Testis (tissue), 3 donors: Measurements from ENCODE around the gene NPR2. TPM values are rescaled to one million over a fixed set of nuclear protein-coding genes. Genes with fewer than 3 reads are reported as not detected.

Experiments
- DNase-seq: peaks from one replicate; pipeline ENCODE4 v3.0.0-alpha.2; 2019
- H3K27ac ChIP-seq, 2 donors: fragments of 200-600 bp; sonication (generic); one replicate each; pipeline ENCODE4 v1.5.1; 2019
- H3K27me3 ChIP-seq: fragments of 200-600 bp; sonication (generic); one replicate; pipeline ENCODE4 v1.5.1; 2019
- H3K36me3 ChIP-seq: fragments of 200-600 bp; sonication (generic); one replicate; pipeline ENCODE4 v1.5.1; 2017; ENCODE audit warnings: low read depth; ENCODE audit errors: missing control alignments
- H3K4me1 ChIP-seq: fragments of 200-600 bp; sonication (generic); one replicate; pipeline ENCODE4 v1.5.1; 2019
- H3K4me3 ChIP-seq, 2 donors: fragments of 200-600 bp; sonication (generic); one replicate each; pipeline ENCODE4 v1.5.1; 2017 to 2019
- H3K9me3 ChIP-seq: fragments of 200-600 bp; sonication (generic); one replicate; pipeline ENCODE4 v1.5.1; 2017
- POLR2A ChIP-seq: fragments of 450-650 bp; IDR thresholded peaks from one replicate; pipeline ENCODE4 v1.6.1; 2017; ENCODE audit warnings: antibody characterized with exemption, mild to moderate bottlenecking, moderate library complexity
- WGBS, 2 donors: methylation state at CpG; one replicate each; pipeline ENCODE4 v1.1.5; 2018; 5-methylcytosine and 5-hydroxymethylcytosine counted together
- intact Hi-C: fragments of 100-400 bp; cut with DNase I; formaldehyde crosslinking; loops from one replicate; pipeline ENCODE4 v1.15.1; 2023; ENCODE audit warnings: low total_unique reads
- polyA plus RNA-seq: library from polyadenylated mRNA; stranded (reverse); fragments of 350-450 nt; fragmentation: Illumina TruSeq; extraction: RNeasy Lipid Tissue Mini Kit (QIAGEN cat#74804); gene quantifications from one replicate; pipeline ENCODE4 v1.2.3, GENCODE V29; 2014; ENCODE audit warnings: low read depth, low replicate concordance; ENCODE audit not compliant: insufficient read depth
- total RNA-seq, 2 donors: library from RNA; depleted of rRNA; stranded (reverse); fragments of >200 nt; gene quantifications; one replicate each; pipeline ENCODE4 v1.2.3, GENCODE V29; 2016
- TF ChIP-seq, protein P1 (sequence below), 3 experiments: fragments of 450-650 bp in 2 of 3; fragments of 200-600 bp in 1 of 3; sonication (generic) in 1 of 3; IDR thresholded peaks; one replicate each; pipeline ENCODE4 v1.5.1; 2016 to 2019; ENCODE audit warnings: antibody characterized with exemption in 3 of 3, mild to moderate bottlenecking in 2 of 3, moderate library complexity in 1 of 3

NPR2 gene
- total and polyA plus RNA-seq, 3 donors from 2014 or later: 16.1 to 23.4 (median 18.5) TPM

DNA sequence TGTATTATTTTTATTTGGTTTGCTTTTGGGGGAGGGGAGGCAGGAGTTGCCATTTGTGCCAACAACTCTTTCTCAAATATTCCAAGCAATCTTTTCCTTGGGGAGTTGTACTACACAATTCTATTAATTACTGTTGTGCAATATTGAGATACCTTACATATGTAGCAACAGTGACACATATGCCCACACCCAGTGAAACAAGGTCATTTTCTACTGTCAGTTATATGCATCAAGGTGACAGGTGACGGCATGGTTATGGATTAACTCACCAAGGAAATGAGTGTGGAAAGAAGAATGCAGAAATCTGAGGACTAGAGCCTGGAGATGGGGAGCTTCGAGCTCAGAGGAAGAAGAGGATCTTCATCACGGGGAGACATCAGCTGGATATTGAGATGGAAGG lies 19.4 kb upstream of the NPR2 start:
- peaks cover 25% of the 10 kb centered on the region for H3K4me1 ChIP-seq
- H3K27ac ChIP-seq: no peak overlapping the region
- H3K36me3 ChIP-seq: no peaks in the 10 kb centered on the region
- no peaks in the 10 kb centered on the region for H3K27me3 ChIP-seq
- WGBS, 2 donors: 84 to 93% methylated on average over 3 of the region's 3 CpGs
- intact Hi-C loops: no loop called here
- TF ChIP-seq POLR2A: no peak
- TF ChIP-seq, protein P1, sequence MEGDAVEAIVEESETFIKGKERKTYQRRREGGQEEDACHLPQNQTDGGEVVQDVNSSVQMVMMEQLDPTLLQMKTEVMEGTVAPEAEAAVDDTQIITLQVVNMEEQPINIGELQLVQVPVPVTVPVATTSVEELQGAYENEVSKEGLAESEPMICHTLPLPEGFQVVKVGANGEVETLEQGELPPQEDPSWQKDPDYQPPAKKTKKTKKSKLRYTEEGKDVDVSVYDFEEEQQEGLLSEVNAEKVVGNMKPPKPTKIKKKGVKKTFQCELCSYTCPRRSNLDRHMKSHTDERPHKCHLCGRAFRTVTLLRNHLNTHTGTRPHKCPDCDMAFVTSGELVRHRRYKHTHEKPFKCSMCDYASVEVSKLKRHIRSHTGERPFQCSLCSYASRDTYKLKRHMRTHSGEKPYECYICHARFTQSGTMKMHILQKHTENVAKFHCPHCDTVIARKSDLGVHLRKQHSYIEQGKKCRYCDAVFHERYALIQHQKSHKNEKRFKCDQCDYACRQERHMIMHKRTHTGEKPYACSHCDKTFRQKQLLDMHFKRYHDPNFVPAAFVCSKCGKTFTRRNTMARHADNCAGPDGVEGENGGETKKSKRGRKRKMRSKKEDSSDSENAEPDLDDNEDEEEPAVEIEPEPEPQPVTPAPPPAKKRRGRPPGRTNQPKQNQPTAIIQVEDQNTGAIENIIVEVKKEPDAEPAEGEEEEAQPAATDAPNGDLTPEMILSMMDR (IDR thresholded peaks at IDR 0.05): no peak
- no peaks in the 10 kb centered on the region for H3K9me3 ChIP-seq
- DNase-seq: no peak
- H3K4me3 ChIP-seq: no peak overlapping the region

DNA sequence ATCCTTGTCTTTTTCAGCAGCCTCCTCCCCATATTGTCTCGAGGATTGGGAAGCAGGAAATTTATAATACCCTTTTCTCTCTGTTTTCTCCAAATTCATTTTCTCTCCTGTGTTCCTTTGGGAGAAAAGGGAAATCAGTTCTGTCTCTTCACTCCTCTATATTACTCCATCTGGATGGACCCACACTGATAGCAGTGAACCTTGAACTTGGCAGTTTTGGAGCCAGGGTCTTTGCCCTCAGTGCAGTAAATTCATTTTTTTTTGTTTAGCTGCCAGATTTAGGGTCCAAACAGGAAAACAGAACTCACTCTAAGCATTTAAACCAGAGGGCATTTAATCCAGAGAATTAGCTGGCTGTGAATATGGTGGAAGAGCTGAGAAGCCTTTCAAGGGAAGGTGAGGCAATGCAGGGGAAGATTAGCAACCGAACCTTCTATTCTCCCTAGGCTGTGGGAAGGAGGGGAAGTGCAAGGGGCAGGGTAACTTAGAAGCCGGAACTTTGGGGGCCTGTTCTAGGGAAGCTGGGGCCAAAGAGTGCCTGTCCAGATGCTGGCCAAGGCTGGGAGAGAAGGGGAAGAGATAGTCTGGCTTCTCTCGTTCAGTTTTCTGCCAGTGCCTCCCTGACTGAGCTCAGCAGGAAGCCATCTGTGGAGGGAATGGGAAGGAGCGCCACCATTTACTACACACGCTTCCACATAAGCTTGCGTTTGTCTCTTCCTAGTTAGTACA lies 16.3 kb upstream of the NPR2 start:
- Histone ChIP-seq H3K4me1 (peaks cover 25% of the 10 kb centered on the region), H3K27ac (peak overlapping the region in 1 of 2 donors; percentile 31), H3K36me3 (no peaks in the 10 kb centered on the region), H3K4me3 (no peak overlapping the region), H3K9me3 (no peaks in the 10 kb centered on the region), H3K27me3 (no peaks in the 10 kb centered on the region)
- intact Hi-C loops: no loop called here
- TF ChIP-seq POLR2A: no peak
- TF ChIP-seq, protein P1 (IDR thresholded peaks at IDR 0.05): no peak
- 33 to 45% methylated on average over 7 of the region's 7 CpGs for WGBS, 2 donors
- DNase-seq: no peak

DNA sequence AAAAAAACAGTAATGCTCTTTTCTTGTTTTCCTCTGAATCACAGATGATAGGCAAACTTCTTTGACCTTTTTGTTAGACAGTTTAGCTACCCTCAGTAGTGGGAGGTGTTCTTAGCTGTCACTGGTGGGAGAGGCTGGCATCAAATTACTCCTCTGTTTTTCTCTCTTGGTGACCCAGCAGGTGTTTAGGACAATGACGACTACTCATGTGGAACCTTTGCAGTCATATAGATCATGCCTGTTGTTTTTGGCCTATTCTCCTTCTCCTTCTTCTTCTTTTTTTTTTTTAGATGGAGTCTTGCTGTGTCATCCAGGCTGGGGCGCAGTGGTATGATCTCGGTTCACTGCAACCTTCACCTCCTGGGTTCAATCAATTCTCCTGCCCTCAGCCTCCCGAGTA lies 15.4 kb upstream of the NPR2 start:
- intact Hi-C loops: no loop called here
- Histone ChIP-seq H3K4me3 (no peak overlapping the region), H3K9me3 (no peaks in the 10 kb centered on the region), H3K36me3 (no peaks in the 10 kb centered on the region), H3K27ac (peak overlapping the region in 1 of 2 donors; percentile 31), H3K4me1 (peaks cover 19% of the 10 kb centered on the region), H3K27me3 (no peaks in the 10 kb centered on the region)
- TF ChIP-seq, protein P1 (IDR thresholded peaks at IDR 0.05): no peak
- TF ChIP-seq POLR2A: no peak
- WGBS, 2 donors: 71 to 88% methylated on average over 4 of the region's 4 CpGs
- DNase-seq: no peak

DNA sequence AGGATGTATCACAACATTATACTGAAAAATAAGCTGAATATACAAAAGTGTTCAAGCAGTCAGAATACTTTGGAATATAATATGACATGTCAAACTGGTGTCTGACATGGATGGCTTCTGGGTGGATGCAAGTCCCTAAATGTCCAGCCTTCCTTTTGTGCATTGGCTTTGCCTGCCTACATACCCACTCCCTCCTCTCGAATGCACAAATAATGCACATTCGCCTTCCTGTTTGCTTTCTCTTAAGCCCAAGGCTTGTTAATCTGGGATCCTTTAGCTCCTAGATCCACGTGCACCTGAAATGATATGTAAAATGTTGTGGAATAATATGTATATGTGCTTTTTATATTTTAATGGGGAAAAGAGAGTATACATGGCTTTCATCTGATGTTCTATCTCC lies 12.9 kb upstream of the NPR2 start:
- TF ChIP-seq, protein P1 (IDR thresholded peaks at IDR 0.05): no peak
- TF ChIP-seq POLR2A: no peak
- intact Hi-C loops: no loop called here
- H3K9me3 ChIP-seq: no peaks in the 10 kb centered on the region
- H3K27ac ChIP-seq: no peak overlapping the region
- DNase-seq: no peak
- H3K27me3 ChIP-seq: no peaks in the 10 kb centered on the region
- H3K4me3 ChIP-seq: no peak overlapping the region
- no peaks in the 10 kb centered on the region for H3K36me3 ChIP-seq
- 93 to 95% methylated on average over 3 of the region's 3 CpGs for WGBS, 2 donors
- H3K4me1 ChIP-seq: peaks cover 8% of the 10 kb centered on the region

DNA sequence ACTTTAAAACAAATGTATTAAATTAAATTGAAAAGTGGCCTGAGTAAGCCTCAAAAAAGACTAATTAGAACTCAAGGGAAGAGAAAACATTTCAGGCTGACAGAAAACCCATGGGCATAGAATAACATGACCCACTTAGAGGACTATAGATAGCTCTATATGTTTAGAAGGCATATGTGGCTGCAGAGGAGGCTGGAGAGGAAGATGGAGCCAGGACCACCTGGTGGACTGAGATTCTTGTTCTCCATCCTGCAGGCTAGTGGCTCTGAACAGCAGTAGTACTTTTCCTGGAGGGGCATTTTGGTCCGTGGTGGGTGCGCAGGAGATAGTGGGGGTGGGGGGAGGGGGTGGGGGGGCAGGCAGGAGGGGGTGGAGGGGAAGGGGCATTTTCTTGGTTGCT lies 10.3 kb upstream of the NPR2 start:
- Histone ChIP-seq H3K9me3 (no peaks in the 10 kb centered on the region), H3K27ac (no peak overlapping the region), H3K4me1 (no peaks in the 10 kb centered on the region), H3K36me3 (no peaks in the 10 kb centered on the region), H3K4me3 (no peak overlapping the region), H3K27me3 (no peaks in the 10 kb centered on the region)
- TF ChIP-seq POLR2A: no peak
- TF ChIP-seq, protein P1 (IDR thresholded peaks at IDR 0.05): no peak
- intact Hi-C loops: no loop called here
- no peak for DNase-seq
- WGBS, 2 donors: 67 to 80% methylated on average over 2 of the region's 2 CpGs
